ENCODE data around the gene TIMP3.

TIMP3 gene

DNA sequence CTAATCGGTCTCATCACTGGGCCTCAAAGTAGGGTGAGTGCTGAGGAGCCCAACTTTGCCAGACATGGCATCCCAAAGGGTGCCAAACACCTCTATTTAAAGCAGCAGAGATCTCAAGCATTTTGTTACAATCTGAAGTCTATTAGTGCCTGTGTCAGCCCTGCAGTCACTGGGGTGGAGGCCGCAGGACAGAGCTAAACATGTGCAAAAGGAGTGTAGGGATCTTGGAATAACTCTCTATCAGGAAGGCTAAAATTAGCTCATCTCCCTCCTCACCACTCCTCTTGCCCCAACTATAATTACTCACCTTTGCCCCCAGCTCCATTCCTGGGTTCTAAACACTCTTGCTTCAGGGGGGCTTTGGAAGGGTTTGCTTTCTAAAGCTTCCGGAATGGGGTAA, 87.5 kb downstream of the TIMP3 start (continued):
- TF ChIP-seq, protein P1, sequence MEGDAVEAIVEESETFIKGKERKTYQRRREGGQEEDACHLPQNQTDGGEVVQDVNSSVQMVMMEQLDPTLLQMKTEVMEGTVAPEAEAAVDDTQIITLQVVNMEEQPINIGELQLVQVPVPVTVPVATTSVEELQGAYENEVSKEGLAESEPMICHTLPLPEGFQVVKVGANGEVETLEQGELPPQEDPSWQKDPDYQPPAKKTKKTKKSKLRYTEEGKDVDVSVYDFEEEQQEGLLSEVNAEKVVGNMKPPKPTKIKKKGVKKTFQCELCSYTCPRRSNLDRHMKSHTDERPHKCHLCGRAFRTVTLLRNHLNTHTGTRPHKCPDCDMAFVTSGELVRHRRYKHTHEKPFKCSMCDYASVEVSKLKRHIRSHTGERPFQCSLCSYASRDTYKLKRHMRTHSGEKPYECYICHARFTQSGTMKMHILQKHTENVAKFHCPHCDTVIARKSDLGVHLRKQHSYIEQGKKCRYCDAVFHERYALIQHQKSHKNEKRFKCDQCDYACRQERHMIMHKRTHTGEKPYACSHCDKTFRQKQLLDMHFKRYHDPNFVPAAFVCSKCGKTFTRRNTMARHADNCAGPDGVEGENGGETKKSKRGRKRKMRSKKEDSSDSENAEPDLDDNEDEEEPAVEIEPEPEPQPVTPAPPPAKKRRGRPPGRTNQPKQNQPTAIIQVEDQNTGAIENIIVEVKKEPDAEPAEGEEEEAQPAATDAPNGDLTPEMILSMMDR (tag by site-specific recombination; IDR thresholded peaks at IDR 0.05): no peak
- TF ChIP-seq, protein P2, sequence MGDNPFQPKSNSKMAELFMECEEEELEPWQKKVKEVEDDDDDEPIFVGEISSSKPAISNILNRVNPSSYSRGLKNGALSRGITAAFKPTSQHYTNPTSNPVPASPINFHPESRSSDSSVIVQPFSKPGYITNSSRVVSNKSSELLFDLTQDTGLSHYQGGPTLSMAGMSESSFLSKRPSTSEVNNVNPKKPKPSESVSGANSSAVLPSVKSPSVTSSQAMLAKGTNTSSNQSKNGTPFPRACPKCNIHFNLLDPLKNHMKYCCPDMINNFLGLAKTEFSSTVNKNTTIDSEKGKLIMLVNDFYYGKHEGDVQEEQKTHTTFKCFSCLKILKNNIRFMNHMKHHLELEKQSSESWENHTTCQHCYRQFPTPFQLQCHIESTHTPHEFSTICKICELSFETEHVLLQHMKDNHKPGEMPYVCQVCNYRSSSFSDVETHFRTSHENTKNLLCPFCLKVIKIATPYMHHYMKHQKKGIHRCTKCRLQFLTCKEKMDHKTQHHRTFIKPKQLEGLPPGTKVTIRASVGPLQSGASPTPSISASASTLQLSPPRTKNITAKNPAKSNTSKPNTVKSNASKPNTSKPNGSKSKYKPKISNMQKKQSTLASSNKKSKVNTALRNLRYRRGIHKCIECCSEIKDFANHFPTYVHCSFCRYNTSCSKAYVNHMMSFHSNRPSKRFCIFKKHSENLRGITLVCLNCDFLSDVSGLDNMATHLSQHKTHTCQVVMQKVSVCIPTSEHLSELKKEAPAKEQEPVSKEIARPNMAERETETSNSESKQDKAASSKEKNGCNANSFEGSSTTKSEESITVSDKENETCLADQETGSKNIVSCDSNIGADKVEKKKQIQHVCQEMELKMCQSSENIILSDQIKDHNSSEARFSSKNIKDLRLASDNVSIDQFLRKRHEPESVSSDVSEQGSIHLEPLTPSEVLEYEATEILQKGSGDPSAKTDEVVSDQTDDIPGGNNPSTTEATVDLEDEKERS (tag by site-specific recombination; IDR thresholded peaks at IDR 0.05): no peak
- TF ChIP-seq ZNF621 (tag by site-specific recombination; IDR thresholded peaks at IDR 0.05): no peak
- TF ChIP-seq, protein P3, sequence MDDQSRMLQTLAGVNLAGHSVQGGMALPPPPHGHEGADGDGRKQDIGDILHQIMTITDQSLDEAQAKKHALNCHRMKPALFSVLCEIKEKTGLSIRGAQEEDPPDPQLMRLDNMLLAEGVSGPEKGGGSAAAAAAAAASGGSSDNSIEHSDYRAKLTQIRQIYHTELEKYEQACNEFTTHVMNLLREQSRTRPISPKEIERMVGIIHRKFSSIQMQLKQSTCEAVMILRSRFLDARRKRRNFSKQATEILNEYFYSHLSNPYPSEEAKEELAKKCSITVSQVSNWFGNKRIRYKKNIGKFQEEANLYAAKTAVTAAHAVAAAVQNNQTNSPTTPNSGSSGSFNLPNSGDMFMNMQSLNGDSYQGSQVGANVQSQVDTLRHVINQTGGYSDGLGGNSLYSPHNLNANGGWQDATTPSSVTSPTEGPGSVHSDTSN (CRISPR knock-in tag; IDR thresholded peaks at IDR 0.05): no peak

DNA sequence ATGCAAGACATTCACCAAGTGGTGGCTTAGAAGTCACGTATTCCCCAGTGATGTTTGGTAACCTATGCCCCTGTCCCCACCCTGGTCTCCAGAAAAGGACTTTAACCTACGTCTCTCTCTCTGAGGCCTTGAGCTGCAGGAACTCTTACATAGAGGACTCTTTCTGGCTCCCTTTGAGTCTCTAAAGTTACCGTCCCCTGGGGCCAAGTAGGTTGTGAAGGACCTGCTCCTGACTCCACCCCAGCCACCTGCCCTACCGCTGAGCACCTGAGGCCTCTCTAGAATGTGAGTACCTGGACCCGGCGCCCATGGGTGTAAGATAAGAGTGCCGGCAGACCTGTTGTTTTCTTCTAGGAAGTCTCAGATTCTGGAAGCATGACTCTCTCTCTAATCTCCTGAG, 95.4 kb downstream of the TIMP3 start:
- TF ChIP-seq, protein P4, sequence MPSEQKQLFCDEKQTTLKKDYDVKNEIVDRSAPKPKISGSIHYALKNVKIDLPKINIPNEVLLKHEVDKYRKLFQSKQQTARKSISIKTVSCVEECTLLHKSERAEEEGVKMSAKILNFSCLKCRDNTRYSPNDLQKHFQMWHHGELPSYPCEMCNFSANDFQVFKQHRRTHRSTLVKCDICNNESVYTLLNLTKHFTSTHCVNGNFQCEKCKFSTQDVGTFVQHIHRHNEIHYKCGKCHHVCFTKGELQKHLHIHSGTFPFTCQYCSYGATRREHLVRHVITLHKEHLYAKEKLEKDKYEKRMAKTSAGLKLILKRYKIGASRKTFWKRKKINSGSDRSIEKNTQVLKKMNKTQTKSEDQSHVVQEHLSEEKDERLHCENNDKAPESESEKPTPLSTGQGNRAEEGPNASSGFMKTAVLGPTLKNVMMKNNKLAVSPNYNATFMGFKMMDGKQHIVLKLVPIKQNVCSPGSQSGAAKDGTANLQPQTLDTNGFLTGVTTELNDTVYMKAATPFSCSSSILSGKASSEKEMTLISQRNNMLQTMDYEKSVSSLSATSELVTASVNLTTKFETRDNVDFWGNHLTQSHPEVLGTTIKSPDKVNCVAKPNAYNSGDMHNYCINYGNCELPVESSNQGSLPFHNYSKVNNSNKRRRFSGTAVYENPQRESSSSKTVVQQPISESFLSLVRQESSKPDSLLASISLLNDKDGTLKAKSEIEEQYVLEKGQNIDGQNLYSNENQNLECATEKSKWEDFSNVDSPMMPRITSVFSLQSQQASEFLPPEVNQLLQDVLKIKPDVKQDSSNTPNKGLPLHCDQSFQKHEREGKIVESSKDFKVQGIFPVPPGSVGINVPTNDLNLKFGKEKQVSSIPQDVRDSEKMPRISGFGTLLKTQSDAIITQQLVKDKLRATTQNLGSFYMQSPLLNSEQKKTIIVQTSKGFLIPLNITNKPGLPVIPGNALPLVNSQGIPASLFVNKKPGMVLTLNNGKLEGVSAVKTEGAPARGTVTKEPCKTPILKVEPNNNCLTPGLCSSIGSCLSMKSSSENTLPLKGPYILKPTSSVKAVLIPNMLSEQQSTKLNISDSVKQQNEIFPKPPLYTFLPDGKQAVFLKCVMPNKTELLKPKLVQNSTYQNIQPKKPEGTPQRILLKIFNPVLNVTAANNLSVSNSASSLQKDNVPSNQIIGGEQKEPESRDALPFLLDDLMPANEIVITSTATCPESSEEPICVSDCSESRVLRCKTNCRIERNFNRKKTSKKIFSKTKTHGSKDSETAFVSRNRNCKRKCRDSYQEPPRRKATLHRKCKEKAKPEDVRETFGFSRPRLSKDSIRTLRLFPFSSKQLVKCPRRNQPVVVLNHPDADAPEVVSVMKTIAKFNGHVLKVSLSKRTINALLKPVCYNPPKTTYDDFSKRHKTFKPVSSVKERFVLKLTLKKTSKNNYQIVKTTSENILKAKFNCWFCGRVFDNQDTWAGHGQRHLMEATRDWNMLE (tag by site-specific recombination; conservative IDR thresholded peaks at IDR 0.05; ENCODE audit: low read depth): no peak
- no peak for TF ChIP-seq ZFP3 (tag by site-specific recombination; IDR thresholded peaks at IDR 0.05; ENCODE audit: low read depth)
- no peak for TF ChIP-seq ZNF626 (tag by site-specific recombination; IDR thresholded peaks at IDR 0.05)
- TF ChIP-seq ZNF530 (tag by site-specific recombination; IDR thresholded peaks at IDR 0.05; ENCODE audit: low read depth): no peak
- no peak for TF ChIP-seq ZNF311 (tag by site-specific recombination; IDR thresholded peaks at IDR 0.05; ENCODE audit: borderline replicate concordance)
- Histone ChIP-seq H3K4me3 (ENCODE audit: low read depth, low read length) (no peak overlapping the region), H3K9me3 (ENCODE audit: control insufficient read depth, insufficient read depth, low read depth, low read length) (no peaks in the 10 kb centered on the region), H3K4me1 (ENCODE audit: control insufficient read depth, insufficient read depth, low read length) (no peaks in the 10 kb centered on the region), H3K36me3 (ENCODE audit: control insufficient read depth in 2 of 2, insufficient read depth in 1 of 2, low read length in 2 of 2) (no peaks in the 10 kb centered on the region), H3K27ac (ENCODE audit: extremely low read depth, low read depth, low read length) (no peak overlapping the region)
- POLR2A ChIA-PET: no interaction called here
- CTCF ChIA-PET: interaction anchor here (1.1 kb wide), 1 partner anchor 58 kb away, joined by 3 read pairs; no protein-coding TSS in a partner anchor

DNA sequence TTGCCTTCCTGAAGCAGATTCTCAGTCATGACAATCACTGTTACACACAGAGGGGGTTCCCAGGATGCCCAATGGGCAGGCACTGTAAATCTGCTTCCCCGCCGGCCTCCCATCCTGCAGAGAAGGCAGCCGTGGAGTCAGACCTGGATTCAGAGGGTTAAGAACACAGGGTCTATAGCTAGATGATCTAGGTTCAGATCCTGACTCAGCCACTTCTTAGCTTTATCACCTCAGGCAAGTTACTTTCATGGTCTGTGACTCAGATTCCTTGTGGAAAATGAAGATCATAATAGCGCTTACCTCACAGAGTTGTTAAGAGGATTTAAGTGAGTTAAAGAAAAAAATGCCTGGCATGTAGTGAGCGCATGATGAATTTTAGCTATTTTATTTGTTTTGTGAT, 95.9 kb downstream of the TIMP3 start:
- CTCF ChIA-PET: interaction anchor here (0.6 to 1.7 kb wide), 4 partner anchors 14 to 795 kb away, joined by 3 to 8 read pairs (median 3); no protein-coding TSS in a partner anchor
- no peaks in the 10 kb centered on the region for H3K9me3 ChIP-seq (ENCODE audit: control insufficient read depth, insufficient read depth, low read depth, low read length)
- POLR2A ChIA-PET: no interaction called here
- no peak overlapping the region for H3K4me3 ChIP-seq (ENCODE audit: low read depth, low read length)
- no peaks in the 10 kb centered on the region for H3K4me1 ChIP-seq (ENCODE audit: control insufficient read depth, insufficient read depth, low read length)
- H3K36me3 ChIP-seq (ENCODE audit: control insufficient read depth in 2 of 2, insufficient read depth in 1 of 2, low read length in 2 of 2): no peaks in the 10 kb centered on the region
- no peak overlapping the region for H3K27ac ChIP-seq (ENCODE audit: extremely low read depth, low read depth, low read length)
- TF ChIP-seq ZNF560 (tag by site-specific recombination; IDR thresholded peaks at IDR 0.05; ENCODE audit: borderline replicate concordance) (no peak), ZFP37 (tag by site-specific recombination; IDR thresholded peaks at IDR 0.05) (no peak), ZNF202 (tag by site-specific recombination; IDR thresholded peaks at IDR 0.05; ENCODE audit: borderline replicate concordance) (no peak), ZNF366 (tag by site-specific recombination; conservative IDR thresholded peaks at IDR 0.05) (no peak)
- TF ChIP-seq, protein P5, sequence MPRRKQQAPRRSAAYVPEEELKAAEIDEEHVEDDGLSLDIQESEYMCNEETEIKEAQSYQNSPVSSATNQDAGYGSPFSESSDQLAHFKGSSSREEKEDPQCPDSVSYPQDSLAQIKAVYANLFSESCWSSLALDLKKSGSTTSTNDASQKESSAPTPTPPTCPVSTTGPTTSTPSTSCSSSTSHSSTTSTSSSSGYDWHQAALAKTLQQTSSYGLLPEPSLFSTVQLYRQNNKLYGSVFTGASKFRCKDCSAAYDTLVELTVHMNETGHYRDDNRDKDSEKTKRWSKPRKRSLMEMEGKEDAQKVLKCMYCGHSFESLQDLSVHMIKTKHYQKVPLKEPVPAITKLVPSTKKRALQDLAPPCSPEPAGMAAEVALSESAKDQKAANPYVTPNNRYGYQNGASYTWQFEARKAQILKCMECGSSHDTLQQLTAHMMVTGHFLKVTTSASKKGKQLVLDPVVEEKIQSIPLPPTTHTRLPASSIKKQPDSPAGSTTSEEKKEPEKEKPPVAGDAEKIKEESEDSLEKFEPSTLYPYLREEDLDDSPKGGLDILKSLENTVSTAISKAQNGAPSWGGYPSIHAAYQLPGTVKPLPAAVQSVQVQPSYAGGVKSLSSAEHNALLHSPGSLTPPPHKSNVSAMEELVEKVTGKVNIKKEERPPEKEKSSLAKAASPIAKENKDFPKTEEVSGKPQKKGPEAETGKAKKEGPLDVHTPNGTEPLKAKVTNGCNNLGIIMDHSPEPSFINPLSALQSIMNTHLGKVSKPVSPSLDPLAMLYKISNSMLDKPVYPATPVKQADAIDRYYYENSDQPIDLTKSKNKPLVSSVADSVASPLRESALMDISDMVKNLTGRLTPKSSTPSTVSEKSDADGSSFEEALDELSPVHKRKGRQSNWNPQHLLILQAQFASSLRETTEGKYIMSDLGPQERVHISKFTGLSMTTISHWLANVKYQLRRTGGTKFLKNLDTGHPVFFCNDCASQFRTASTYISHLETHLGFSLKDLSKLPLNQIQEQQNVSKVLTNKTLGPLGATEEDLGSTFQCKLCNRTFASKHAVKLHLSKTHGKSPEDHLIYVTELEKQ (tag by site-specific recombination; IDR thresholded peaks at IDR 0.05; ENCODE audit: borderline replicate concordance): no peak
- TF ChIP-seq, protein P6, sequence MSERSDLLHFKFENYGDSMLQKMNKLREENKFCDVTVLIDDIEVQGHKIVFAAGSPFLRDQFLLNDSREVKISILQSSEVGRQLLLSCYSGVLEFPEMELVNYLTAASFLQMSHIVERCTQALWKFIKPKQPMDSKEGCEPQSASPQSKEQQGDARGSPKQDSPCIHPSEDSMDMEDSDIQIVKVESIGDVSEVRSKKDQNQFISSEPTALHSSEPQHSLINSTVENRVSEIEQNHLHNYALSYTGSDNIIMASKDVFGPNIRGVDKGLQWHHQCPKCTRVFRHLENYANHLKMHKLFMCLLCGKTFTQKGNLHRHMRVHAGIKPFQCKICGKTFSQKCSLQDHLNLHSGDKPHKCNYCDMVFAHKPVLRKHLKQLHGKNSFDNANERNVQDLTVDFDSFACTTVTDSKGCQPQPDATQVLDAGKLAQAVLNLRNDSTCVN (tag by site-specific recombination; optimal IDR thresholded peaks at IDR 0.05): no peak

Measured in HEK293 (cell line).